Renal cortical epithelial cell (primary cell): Measurements from ENCODE around the gene RAB43. TPM values are rescaled to one million over a fixed set of nuclear protein-coding genes. Genes with fewer than 3 reads are reported as not detected.
"Not testable (repeated sequence)": the region's sequence is repeated elsewhere in the genome, so short reads cannot be mapped to it uniquely, and the experiment has no call there.

Experiments
- DNase-seq: peaks from one replicate; pipeline ENCODE4 v3.0.0-alpha.2; 2011; ENCODE audit warnings: low read depth
- total RNA-seq: library from RNA; depleted of rRNA; stranded (reverse); fragments of >200 nt; gene quantifications from 2 replicates; pipeline ENCODE4 v1.2.3, GENCODE V29; 2014

Gene RAB43
- 38.3 and 41.7 TPM in 2 replicates for total RNA-seq

DNA sequence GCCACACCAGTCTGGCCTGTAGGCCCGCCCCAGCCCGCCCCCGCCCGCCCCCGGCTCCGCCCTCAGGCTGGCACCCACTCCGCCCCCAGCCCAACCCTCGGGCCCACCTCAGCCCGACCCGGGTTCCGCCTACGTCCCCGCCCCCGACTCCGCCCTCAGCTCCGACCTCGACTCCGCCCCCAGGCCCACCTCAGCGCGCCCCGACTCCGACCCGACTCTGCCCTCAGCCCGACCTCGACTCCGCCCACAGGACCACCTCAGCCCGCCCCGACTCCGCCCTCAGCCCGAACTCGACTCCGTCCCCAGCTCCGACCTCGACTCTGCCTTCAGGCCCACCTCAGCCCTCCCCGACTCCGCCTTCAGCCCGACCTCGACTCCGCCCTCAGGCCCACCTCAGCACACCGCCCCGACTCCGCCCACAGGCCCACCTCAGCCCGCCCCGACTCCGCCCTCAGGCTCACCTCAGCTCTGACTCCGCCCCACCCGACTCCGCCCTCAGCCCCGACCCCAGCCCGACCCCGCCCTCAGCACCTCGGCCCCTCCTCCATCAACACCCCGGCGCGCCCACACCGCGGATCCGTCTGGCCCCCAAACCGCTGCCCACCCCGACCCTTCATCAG is at the start of gene RAB43:
Gene RAB43 (minus strand): TSS at position 13 of the 620 bp plus-strand sequence. CDS start 315 bp downstream, outside the sequence.
- peak; percentile 63 for DNase-seq

DNA sequence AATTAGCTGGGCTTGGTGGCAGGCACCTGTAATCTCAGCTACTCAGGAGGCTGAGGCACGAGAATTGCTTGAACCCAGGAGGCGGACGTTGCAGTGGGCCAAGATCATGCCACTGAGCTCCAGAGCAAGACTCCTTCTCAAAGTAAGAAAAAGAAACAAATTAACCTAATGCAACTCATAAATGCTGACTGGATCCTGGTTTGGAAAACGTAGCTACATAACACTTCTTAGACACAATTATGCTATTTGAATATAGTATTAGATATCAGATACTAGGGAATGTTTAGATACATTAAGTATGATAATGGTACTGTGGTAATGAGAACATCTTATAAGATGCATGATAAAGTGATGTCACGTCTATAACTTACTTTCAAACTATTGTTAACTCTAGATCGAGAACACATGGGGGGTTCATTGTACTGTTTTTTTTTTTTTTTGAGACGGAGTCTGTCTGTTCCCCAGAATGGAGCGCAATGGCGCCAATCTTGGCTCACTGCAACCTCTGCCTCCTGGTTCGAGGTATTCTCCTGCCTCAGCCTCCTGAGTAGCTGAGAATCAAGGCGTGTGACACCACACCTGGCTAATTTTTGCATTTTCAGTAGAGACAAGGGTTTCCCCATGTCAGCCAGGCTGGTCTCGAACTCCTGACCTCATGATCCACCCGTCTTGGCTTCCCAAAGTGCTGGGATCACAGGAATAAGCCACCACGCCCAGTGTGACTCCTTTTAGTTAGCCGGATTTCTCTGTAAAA is 45.2 kb upstream of the RAB43 start:
- DNase-seq, result no peak

DNA sequence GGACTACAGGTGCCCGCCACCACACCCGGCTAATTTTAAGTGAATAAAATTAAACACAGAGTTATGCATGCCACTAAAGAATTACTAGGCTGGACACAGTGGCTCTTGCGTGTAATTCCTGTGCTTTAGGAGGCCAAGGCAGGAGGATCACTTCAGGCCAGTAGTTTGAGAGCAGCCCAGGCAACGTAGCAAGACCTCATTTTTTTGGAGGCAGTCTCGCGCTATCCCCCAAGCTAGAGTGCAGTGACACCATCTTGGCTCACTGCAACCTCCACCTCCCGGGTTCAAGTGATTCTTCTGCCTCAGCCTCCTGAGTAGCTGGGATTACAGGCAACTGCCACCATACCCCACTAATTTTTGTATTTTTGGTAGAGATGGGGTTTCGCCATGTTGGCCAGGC is 44.0 kb upstream of the RAB43 start:
- DNase-seq, result not testable (repeated sequence)

DNA sequence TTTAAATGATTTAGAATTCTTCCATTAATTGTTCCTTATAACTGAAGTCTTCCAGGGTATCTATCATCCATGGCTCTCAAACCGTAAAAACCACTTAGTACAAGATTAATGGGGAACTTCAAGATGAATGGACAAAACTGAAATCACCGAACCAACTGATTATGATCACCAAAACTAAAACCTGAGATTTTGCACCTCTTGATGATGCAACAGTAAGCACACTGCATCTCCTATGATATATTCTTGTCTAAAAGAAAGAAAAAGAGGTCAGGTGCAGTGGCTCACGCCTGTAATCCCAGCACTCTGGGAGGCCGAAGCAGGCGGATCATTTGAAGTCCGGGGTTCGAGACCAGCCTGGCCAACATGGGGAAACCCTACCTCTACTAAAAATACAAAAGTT is 42.9 kb upstream of the RAB43 start:
- DNase-seq, result no peak

DNA sequence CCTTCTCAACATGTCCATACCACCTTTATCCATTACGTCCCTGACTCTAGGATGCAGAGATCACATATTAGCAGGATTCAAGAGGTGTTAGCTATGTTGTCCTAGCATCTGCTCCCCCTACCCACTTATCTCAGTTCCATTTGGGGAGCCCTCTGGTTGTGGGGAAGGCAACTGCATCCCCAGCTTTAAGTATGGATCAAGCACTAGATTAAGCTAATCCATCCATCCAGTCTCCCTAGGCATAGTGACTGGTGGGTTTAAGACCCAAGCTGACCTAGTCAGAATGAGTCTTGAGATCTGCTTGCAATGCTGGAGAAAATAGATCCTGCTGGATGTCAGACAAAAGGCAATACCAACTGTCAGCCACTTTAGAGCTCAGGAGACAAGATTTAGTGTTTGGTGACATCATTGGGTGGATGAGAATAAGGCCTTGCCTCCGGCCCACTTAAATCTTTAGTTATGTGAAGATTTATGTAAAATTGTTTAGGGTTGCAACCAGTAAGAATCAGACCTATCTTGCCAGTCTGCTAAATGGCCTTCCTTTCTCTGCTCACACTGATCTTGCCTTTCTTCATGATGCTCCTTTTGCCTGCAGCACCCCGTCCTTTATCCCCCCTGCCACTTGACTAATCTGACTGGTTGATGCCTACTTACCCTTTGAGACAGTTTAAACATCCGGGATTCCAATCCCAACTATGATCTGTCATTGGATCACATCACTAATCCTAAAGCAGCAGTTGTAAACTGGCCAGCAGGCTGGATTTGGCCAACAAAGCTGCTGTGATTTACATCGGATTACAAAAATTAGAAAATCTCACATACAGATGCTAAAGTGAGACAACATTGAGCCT is 41.4 kb upstream of the RAB43 start:
- DNase-seq, result no peak

DNA sequence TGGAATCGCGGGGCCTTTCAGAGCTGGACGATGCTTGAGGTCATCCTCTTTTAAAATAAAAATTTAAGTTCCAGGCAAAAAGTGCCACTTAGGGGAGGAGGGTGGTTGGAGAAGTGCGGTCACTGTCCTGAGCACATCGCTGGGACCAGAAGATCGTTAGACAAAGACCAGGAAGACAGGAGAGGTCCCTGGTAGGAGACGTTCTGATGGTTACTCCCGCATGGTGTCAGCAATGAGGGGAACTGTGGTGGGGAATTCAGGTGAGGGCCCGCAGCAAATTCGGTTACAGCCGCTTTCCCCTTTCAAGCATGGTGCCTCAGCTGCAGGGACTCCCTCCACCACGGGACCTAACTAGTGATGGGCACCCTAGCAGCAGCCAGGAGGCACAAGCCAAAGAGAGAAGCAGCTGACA is 40.3 kb upstream of the RAB43 start:
- no peak for DNase-seq

DNA sequence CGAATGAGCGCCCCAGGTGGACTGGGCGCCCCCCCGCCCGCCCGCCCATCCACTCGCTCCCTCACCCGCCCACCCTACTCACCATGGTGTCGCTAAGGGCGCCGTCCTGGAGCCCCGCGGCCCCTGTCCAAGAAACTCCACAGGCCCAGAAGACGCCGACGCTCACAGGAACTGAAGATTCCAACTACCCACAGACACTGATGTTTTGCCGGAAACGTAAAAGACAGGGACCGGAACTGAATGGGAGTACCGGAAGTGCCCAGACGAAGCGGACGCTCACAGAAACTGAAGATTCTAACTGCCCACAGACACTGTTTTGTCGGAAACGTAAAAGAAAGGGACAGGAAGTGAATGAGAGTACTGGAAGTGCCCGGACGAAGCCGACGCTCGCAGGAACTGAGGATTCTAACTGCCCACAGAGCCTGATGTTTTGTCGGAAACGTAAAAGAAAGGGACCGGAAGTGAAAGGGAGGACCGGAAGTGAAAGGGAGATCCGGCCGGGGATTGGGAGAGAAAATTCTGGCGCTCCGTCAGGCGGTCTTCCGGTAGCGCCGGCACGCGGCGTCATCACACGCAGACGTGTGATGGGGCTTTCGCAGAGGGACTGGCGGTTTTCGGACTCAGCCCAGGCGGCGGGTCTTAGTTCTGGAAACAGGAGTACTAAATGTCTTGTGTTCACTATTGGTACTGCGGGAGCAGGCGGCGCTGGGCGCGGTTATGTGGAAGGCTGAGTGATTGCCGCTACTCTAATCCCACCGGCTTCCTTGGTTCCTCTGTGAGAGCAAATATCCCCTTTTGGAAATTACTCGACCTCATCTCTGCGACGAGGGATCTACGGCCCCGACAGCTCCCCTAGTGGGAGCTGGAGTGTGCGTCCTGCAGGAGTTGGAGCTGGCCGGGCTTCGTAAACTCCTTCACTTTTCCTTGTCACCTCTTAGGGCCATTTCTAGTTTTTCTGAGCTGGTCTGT is 39.6 kb upstream of the RAB43 start, which contains the start of gene ISY1:
Gene ISY1 (minus strand): TSS at position 173 of the 969 bp plus-strand sequence. CDS start 88 bp downstream, at position 85.
- peak; percentile 88 for DNase-seq

DNA sequence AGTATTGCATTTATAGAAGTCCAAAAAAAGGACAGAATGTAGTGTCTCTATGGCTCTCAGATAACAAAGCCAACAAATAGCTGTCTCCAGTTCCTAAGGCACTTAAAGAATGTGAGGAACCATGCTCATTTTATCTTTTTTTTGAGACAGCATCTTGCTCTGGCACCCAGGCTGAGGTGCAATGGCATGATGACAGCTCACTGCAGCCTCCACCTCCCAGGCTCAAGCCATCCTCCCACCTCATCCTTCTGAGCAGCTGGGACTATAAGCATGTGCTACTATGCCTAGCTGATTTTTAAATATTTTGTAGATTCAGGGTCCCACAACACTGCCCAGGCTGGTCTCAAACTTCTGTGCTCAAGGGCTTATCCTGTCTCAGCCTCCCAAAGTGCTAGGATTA is 23.2 kb upstream of the RAB43 start:
- DNase-seq, result no peak

DNA sequence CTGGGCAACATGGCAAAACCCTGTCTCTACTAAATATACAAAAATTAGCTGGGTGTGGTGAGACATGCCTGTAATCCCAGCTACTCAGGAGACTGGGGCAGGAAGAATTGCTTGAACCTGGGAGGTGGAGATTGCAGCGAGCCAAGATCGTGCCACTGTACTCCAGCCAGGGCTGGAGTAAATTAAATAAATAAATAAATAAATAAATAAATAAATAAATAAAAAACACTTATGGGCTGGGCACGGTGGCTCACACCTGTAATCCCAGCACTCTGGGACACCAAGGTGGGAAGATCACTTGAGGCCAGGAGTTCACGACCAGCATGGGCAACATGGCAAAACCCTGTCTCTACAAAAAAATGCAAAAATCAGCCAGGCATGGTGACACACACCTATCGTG is 19.4 kb upstream of the RAB43 start:
- DNase-seq, result not testable (repeated sequence)

DNA sequence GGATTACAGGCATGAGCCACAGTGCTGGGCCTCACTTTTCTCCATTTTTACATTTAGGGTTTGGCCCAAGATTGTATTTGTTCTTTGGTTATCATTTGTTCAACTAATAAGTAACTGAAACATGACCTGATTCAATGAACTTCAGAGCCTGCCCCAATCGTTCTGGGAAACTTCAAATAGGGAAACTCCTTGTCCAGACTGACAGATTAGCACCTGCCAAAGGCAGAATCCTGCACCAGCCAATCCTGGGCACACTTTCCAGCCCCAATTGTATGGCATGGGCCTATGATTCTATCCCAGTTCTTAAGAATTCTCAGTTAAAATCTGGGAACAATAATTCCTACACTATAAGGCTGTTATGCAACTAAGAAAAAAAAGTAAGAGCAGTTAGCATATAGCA is 18.3 kb upstream of the RAB43 start:
- no peak for DNase-seq

DNA sequence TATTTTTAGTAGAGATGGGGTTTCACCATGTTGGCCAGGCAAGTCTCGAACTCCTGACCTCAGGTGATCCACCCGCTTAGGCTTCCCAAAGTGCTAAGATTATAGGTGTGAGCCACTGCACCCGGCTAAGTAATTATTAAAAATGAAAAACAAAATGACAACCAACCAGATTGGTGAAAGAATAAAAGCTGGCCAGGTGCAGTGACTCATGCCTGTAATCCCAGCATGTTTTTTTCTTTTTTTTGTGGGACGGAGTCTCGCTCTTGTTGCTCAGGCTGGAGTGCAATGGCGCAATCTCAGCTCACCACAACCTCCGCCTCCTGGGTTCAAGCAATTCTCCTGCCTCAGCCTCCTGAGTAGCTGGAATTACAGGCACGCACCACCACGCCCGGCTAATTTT is 14.7 kb upstream of the RAB43 start:
- not testable (repeated sequence) for DNase-seq

DNA sequence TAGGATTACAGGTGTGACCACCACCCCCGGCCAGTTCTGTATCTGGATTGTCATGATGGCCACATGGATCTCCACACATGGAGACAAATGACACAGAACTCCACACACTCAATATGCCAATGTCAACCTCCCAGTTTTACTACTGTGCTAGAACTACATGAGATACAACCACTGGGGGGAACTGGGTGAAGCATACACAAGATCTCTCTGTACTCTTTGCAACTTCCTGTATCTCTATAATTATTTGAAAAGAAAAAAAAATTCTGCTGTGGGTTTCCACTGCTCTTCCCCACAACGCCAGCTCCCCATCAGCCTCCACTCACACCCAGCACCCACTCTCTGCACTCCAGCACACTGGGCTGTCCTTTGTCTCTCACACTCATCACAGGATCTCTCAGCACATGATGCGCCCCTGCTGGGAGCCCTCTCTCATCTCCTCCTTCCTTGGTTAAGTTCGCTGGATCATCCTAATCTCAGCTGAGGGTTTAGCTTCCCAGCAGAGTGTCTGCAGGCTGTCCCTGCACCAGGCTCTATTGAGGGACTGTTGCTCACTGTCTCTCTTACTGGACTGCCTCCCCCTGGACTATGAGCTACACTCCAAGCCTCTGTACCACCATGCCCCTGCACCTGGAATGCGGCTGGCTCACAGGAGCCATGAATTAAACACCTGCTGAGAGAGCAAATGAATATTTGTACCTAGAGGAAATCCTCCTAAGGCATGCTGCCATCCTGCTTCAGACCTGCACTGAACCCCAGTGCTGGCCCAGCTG is 10.7 kb upstream of the RAB43 start:
- no peak for DNase-seq

DNA sequence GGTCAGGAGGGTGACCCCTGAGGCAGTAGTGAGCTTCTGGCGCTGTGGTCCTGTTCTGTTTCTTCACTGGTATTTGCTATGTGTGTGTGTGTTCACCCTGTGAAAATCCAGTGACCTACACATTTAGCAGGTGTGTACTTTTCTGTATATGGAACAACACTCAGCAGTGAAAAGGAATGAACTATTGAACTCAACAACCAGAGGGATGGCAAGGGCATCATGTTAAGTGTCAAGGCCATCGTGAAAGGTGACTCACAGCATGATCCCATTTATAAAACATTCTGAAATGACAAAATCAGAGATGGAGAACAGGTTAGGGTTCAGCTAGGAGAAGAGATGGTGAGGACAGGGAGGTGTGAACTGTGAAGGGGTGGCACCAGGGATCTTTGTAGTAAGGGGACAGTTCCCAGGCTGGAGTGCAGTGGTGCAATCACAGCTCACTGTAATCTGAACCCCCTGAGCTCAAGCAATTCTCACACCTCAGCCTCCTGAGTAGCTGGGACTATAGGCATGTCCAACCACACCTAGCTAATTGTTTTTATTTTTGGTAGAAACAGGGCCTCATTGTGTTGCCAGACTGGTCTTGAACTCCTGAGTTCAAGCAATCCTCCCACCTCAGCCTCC is 10.0 kb upstream of the RAB43 start:
- no peak for DNase-seq

DNA sequence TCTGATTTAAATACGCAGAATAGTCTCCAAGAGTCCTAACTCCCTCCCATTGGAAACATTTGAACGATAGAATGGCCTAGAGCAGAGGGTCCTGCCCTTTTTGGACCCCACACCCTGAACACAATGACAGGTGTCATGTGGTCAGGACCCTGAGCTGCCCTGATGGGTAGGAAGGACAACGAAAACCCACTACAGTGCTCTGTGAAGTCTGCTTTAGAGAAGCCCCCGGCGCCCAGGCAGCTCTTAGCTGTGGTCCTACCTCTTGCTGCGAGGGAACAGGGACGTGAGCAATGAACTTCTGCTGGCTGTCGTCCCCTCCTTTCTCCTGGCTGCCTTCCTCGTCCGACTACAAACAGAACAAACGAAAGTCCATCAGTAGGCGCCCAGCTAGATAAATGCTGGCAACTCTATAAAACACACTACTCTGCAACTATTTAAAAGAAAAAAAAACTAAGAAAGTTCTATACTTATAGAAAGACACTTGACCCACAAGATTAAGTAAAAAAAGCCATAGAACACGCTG is 8.7 kb upstream of the RAB43 start:
- DNase-seq, result no peak

DNA sequence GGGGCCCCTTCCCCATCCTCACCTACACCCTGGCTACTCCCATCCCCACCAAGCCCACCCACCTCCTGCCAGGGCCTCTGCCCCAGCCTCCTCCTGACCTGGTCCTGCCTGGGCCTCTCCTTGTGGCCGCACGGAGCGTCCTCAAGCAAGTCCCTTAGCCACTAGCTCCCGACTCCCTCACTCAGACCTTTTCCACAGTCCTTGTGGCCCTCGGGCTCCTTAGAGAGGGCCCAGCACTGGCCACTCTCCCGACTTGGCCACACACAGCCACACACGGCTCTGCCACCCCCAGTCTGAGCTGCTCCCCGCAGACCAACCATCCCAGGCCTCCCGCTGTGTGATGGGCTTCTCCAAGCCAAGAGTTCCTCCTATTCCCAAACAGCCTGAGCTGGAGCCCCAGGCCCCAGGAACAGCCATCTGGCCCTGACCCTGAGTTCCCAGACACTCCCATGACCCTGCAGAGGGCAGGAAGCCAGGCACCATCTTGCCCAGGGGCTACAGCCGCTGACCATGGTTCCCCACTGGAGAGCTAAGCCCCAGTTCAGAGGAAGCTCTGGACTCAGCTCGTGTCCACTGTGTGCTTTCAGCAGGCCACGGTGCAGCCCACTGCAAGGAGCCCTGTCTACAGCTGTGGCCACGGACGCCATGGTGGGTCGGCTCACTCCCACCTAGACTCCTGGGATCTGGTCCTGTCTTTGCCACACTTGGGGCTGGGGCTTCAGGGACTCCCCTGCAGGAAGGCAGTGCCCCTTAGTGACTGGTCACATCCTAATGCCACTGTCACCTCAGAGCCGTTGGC is 7.0 kb upstream of the RAB43 start:
- no peak for DNase-seq

DNA sequence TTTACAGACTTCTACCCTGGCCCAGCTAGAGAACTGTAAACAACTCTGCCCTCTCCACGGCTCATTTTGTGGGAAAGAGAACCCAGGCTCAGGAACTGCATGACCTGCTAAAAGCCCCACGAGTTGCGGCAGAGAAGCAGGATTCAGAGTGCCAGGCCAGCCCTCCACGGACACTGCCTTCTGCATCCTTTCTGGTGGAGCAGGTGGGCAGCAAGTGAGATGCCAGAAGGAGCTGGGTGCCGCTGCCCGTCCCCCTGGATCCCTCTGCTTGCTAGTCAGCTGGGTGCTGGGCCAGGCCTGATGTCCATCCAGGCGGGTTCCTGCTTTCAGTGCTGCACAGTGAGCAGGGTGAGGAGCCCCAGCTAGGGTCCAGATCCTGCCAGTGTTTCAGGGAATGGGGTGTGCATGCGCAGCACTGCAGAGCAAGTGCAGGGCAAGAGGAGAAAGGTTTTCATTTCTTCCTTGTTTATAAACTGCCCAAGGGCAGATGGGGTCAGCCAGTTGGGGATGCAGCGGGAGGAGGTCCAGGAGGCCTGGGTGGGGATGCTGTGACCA is 5.2 kb upstream of the RAB43 start:
- no peak for DNase-seq

DNA sequence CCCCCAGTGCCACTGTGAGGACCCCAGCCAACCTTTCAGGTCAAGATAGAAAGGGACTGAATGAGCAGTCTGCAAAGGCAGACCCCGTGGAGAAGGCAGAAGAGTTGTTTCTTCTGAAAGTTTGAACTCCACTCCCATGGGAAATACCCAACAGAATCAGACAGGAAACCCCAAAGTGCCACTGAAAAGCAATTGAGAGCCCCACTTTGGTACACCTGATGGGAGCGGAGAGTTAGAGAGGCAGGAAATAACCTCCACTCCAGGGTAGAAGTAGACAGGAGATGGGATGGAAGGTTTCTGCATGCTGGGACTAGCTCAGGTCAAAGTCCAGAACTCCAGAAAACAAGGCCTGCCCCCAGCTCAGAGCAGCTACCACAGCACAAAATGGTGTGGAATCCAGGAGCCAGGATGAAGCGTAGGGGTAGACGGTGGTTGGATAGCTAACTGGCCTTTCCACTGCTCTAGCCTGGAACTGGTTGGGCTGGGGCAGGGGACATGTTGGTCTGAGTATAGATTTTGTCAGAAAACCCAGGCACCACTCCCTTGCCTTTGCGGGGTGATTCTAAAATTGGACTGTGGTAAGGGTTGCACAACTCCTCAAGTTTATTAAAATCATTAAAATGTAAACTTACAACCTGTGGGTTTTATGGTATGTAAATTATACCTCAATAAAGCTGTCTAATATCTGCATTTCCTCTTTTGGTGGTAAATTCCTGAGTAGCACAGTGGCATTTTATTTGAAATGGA is 1.9 kb upstream of the RAB43 start:
- no peak for DNase-seq
